ENCODE results near the gene DNER.
"Not testable (repeated sequence)": the region's sequence is repeated elsewhere in the genome, so short reads cannot be mapped to it uniquely, and the experiment has no call there.

The DNER gene

DNA sequence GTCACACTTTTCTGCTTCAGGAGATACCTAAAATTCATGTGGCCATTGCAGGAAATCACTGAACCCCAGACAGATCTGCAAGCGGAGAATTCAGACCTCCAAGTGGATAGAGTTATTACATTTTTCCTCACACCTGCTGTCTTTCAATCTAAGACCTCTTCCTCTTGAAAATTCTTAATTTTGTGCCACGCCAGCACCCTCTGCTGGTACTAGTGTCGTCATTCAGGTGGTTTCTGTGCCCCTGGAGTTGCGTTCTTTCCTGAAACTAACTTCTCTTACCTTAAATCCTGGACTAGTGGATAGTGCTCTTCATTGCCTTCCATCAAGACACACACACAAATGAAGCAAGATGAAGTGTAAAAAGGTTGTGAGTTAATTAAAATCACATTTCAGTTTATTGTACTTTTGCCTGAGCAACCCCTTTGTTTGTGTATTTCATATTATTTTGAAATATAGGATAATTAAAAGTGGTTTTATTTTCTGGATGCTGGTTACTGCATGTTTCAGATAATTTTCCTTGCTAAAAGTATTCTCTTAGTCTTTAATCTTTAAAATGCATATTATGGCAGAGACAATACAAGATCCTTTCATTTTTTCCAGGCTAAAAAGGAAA lies 1.6 kb upstream of the DNER start:
- no peak for DNase-seq

DNA sequence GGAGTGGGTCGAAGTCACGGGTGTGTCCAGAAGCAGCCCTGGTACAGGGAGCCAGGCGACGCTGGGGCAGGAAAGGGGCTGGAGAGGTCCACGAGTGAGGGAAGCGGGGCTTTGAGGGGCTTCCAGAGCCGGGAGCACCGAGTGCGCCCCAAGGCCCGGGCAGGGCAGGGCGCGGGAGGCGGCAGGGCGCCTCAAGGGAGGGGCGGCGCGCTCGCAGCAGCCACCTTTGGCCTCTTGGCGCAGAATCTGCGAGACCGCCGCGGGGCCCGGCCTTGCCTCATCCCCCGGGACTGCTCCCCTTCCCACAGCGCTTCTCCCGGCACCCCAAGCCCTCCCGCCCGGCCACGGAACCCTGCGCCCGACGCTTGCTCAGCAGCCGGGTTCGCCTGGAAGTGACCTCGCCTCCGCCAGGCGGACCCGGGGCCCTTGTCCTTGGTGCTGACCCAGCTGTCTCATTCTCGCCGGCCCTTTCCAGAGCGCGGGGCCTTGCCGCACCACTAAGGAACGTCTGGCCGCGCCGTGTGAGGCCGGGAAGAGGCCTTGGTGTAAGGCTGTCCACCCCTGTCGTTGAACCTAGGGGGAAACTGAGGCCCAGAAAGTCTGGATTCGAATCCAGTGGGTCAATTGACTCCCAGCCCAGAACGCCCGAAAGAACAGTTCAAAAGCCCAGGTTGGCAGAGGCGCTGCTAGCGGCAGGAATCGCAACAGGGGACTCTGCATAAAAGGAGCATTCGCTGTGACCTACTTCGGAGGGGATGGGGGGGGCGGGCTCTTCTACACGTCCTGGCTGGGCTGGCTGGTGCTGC lies 584 bp upstream of the DNER start:
- DNase-seq: peak; percentile 68

DNA sequence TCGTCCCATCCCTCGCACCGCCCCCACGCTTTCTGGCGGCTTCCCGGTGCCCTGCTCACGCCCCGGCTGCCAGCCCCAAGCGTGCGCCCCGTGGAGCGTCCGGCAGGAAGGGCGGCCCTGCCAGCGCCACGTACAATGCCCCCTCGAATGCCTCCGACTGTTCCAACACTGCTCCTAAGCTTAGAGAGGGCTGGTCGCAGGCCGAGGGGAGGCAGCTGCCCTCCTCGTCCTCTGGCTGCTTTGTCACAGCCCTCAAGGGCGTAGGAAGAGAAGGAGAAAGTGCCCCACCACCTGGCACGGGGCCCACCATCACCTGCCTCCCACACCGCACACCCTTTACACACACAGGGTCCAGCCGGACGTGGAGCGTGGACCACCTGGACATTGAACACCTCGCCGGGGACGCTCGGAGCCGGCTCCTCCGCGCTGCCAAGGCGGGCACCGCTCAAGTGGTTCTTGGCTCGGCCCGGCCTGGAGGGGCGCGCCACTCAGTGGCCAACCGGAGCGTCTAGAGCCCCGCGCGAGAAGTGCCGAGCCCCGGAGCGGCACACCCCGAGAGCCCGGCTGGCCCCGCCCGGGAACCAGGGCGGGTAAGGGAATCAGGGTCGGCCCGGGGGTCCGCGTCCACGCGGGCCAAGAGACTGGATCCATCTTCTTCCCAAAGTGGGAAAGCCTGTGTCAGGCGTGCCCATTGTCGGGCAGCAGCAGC lies 830 bp downstream of the DNER start:
- DNase-seq: peak; percentile 62

- DNase-seq: no peak
Observed at GRCh38 chr2:229712136-229712535, 2.2 kb downstream of the DNER start.

DNA sequence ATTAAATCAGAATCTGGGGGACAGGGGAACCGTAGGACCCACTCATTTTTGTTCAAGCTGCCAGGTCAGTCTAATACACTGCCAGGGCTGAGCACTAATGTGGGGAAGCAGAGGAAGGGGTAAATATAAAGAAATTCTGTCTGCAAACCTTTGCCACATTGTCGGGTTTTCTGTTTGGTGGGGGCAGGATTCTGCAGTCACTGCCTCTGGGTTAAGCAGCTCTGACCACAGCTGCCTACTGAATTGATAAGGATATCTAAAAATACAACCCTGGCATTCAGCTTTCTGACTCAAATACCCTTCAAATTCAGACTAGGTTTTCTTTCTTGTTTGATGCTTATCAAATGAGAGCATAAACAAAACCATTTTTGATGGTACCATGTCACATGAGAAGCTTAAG lies 6.0 kb downstream of the DNER start:
- no peak for DNase-seq

DNA sequence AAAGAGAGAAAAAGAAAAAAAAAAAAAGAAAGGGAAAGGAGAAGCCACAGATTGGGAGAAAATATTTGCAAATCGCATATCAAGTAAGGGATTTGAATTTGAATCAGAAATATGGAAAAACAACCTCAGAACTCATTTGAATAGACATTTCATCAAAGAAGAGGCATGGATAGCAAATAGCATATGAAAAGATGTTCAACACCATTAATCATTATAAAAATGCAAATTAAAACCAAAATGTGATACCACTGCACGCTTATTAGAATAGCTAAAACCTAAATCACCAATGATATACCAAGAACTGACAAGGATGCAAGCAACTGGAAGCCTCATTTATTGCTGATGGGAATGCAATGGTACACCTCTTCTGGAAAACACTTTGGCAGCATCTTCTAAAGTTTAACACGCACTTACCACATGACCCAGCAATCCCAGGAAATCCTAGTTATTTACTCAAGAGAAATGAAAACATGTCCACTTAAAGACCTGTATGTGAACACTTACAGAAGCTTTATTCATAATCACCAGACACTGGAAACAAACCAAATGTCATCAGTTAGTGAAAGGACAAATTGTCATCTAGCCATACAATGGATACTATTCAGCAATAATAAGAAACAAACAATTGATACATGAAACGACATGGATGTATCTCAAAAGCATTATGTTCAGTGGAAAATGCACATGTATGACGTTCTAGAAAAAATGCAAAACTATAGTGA lies 10.3 kb downstream of the DNER start:
- no peak for DNase-seq

GRCh38 chr2:229701716-229702115 lies 12.6 kb downstream of the DNER start:
- DNase-seq: no peak

DNA sequence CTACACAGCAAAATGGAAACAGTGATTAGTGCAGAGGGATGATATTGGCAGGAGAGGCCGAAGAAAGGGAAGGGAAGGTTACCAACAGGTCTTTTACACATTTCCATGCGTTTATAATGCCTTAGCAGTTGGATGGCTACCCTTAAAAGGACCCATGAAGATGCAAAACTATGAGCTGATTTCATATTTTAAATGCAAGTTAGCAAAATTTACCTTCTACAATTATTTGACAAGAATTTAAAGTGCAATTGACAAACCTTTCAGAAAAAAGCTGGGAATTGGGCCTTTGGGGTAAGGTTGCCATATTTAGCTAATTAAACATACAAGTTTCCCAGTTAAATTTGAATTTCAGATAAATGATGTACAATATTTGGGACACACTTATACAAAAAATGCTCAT lies 13.3 kb downstream of the DNER start:
- no peak for DNase-seq

- DNase-seq: no peak
Observed at GRCh38 chr2:229695961-229696360, 18.4 kb downstream of the DNER start.

DNA sequence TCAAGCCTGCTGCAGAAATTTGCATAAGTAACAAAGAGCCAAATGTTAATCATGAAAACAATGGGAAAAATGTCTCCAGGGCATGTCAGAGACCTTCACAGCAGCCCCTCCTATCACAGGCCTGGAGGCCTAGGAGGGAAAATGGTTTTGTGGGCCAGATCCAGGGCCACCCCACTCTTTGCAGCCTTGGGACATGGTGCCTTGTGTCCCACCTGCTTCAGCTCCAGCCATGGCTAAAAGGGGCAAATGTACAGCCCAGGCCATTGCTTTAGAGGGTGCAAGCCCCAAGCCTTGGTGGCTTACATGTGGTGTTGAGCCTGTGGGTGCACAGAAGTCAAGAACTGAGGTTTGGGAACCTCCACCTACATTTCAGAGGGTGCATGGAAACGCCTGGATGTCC lies 20.5 kb downstream of the DNER start:
- not testable (repeated sequence) for DNase-seq

GRCh38 chr2:229691631-229692030 lies 22.7 kb downstream of the DNER start:
- no peak for DNase-seq

DNA sequence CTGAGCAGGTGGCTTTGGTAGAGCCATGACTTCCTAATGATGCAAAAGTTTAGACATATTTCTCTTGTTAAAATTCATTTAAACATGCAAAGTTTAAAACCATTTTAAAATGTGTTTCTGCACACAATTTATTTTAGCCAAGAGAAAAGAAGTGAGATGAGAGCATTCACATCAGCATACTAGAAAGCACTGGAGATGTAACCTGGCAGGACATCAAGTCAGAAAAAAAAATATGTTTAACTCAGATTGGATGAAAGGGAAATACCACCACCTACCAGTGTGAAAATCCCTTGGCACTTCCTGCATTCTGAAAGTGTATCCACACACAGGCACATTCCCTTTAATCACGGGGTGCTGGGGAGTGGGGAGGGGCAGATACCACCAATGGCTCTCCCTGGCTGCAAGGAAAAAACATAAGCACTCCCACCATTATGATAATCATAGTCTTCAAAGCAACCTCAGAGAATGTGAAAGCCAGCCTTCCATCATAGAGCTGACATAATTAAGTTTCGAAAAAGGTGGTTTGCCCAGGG lies 25.0 kb downstream of the DNER start:
- no peak for DNase-seq

- no peak for DNase-seq
Observed at GRCh38 chr2:229688141-229688540, 26.2 kb downstream of the DNER start.

DNA sequence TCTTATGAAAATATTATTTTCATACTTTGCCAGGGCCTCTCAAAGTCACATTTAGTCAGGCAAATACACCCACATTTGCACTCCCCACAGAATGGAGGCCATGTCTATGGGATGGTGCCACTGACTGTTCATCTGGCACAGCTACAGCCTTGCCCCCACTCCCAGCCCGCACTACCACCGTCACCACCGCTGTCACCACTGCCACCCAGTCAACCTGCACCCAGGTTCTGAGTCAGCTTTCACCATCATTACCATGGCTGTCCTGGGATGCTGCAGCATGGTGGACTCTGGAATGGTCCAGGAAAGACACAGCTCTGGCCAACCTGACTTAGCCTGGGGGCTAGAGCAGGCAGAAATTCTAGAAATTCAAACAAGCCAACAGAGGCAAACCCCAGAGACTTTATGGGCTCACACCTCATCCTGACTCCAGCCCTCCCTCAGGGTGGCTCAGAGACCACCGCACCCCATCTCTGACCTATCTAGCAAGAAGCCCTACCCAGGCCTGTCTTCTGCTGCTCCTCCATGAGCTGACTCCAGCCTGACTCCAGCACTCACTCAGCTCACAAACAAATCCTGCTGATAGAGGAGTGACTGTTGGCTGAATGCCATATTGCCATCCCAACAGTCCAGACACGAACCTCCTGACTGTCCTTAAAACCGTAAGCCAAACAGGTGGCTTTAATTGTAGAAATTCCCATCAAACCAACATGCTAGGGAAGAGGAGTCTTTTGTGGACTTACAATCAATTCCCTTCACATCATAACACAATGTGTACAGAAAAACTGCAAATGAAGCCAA lies 28.0 kb downstream of the DNER start:
- DNase-seq: no peak

- DNase-seq: no peak
Observed at GRCh38 chr2:229684942-229685562, 29.3 kb downstream of the DNER start.

GRCh38 chr2:229679393-229680125 lies 34.8 kb downstream of the DNER start:
- DNase-seq: no peak

DNA sequence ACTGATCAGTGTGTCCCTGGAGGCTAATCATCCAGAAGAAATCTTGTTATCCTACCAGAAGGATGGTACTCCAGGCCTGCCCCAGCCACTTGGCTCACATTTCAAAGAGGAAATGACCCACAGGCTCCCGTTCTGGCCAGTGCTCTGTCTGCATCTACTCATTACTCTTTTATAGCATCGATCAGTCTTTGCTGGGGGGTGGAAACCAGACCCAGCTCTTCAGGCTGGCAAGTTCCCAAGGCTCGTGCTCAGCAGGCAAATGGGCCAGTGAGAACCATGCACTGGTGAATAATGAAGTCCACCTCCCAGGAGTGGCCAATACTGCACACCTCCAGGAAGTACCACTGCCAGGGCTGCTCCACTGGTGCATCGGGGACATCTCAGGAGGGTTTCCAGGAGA lies 38.8 kb downstream of the DNER start:
- no peak for DNase-seq

DNA sequence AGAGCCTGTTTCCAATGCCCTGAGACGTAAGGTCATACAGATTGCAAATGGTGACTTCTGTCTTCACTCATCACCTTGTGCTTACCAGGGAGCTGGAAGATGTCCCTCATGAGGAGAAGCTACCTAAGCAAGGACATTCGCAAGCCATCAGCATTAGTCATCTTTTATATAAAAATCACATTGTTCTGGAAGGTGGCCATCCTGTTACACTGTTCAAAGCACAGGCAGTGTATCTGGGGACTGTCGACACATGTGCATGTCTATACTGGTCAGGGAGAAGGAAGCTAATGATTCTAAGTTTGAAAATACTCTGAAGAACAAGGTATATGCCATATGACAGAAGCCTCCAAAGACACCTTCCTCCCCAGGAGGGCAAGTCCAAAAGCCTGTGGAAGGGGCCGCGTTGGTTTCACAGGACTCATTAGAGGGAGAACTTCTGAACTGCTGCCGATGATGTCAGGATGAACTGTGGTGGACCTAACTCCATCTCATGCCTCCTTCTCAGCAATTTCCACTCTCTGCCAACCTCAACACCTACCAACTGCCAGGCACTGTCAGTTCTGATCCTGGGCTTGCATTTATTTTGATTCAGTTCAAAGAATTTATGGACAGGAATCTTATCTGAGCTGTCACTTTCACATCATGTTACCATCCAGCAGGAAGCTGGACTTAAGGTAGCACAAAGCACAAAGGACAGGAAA lies 39.4 kb downstream of the DNER start:
- no peak for DNase-seq

GRCh38 chr2:229673676-229674075 lies 40.7 kb downstream of the DNER start:
- DNase-seq: no peak

DNA sequence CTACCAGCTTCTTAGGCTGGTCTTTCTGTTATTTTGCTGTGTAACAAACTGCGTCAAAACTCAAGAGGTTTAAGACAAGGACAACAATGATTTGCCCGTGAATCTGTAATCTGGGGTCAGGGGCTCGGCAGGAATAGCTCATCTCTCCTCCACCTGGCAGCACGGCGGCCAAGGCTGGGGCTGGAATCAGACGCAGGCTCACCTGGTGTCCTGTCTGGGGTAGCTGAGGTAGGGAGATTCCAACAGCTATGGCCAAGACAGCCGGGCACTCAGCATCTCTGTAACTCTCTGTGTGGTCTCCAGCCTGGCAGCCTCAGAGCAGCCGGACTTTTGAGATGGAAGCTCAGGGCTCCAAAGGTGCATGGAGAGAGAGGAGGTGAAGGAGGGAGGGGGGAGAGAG lies 42.3 kb downstream of the DNER start:
- DNase-seq: no peak
